ENCODE results near the gene OR4M1.
"Not testable (repeated sequence)": the region's sequence is repeated elsewhere in the genome, so short reads cannot be mapped to it uniquely, and the experiment has no call there.

Gene OR4M1, protein sequence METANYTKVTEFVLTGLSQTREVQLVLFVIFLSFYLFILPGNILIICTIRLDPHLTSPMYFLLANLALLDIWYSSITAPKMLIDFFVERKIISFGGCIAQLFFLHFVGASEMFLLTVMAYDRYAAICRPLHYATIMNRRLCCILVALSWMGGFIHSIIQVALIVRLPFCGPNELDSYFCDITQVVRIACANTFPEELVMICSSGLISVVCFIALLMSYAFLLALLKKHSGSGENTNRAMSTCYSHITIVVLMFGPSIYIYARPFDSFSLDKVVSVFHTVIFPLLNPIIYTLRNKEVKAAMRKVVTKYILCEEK

DNA sequence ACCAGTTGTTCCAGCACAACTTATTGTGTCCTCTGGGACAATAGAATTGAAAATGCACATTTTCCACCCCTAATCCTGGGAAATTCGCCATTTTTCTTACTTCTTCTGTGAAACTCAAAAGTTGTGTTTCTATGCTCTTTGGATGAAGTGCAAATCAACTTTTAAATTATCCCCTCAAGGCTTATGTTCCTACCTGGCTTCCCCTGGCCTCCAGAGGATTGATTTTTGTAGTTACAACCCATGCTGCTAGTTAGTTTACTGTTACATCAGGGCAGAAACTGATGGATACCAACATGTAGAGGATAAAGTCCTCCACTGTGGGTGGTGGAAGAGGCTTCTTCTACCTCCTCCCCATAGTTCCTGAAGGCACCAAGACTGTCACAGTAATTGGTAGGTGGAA is at the start of gene OR4M1:
TSS of gene OR4M1 (plus strand) at position 301 of the 400 bp plus-strand sequence. CDS start 6,819 bp downstream, outside the sequence.
- not testable (repeated sequence) for FAIRE-seq; DNase-seq (ENCODE audit: insufficient read length, low spot score)

DNA sequence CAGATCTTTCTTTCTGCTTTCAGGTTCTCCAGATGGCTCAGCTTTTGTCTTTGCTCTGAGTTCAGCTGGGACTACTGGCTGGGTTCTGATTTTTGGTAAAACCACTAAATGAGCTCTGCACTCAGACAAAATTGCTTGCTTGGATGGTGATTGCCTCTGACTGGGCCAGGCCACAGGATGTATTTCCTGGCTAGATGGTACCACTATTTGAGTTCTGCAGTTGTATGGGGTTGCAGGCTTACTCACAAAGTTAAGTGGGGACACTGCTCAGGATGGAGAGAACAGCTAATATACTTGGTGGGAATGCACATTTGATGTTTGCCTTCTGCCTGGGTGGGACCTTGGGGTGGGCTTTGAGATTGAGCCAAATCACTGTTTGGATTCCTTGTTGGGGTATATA is 43.9 kb upstream of the OR4M1 start:
- FAIRE-seq = no peak

DNA sequence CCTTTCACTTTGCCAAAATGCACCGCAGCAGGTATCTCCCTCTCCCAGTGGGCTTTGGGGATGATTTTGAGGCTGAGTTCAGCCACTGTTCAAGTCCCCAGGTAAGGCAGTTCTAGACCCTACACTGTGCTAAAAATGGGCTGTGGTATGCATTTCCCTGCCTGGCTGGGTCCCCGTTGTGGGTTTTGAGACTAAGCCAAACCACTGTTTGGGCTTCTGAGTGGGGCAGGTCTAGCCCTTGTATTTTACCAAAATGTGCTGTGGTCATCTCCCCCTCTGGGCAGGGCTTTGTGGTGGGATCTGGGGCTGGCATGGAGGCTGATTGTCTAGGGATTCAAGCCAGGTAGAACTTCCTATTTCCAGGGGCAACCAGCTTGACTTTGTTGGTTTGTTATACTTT is 43.5 kb upstream of the OR4M1 start:
- no peak for FAIRE-seq
- DNase-seq (ENCODE audit: insufficient read length, low spot score) = no peak

More for the DNA sequence above, 43.9 kb upstream of the OR4M1 start:
- no peak for DNase-seq (ENCODE audit: insufficient read length, low spot score)

DNA sequence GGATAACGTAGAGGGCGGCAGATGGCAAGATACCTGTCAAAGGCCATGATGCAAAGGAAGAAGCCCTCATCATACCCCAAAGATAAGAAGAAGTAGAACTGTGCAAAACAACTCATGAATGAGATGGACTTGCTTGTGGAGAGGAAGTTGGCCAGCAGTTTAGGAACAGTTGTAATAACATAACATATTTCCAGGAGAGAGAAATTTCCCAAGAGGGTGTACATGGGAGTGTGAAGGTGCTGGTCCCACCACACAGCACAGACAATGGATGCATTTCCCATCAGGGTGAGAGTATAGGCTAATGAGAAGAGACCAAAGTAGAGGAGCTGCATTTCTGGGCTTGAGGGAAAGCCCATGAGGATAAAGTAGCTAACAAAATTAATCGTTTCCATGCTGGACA is 39.4 kb upstream of the OR4M1 start:
- DNase-seq (ENCODE audit: insufficient read length, low spot score); FAIRE-seq: not testable (repeated sequence)

DNA sequence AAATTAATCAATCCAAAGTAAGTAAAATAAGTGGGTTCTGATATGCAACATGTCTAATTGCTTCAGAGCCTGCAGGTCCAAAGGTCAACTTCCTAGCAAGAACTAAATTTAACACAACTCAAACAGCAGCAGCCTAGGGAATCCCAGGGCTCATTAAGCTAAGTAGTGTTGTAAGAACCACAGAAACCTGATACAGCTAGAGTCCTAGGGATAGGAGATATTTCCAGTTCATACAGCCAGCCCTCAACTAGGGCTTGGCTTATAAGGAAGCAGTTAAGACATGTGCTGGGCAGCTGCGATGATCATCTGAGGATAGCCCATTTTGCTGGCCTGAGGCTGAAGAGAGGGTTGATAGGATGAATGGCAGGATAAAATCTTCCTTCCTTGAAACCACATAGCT is 30.0 kb upstream of the OR4M1 start, which contains the start of gene OR4Q3:
TSS of gene OR4Q3 (plus strand) at position 316 of the 400 bp plus-strand sequence.
- FAIRE-seq (peak; percentile 40), DNase-seq (ENCODE audit: insufficient read length, low spot score) (no peak)

DNA sequence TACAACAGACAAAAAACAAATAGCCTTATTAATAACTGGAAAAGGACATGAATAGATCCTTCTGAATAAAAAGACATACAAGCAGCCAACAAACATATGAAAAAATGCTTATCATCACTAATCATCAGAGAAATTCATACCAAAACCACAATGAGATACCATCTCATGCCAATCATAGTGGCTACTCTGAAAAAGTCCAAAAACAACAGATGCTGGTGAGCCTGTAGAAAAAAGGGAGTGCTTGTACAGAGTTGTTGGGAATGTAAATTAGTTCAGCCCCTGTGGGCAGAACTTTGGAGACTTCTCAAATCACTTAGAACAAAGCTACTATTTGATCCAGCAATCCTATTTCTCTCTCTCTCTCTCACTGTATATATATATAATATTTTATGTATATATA is 21.0 kb upstream of the OR4M1 start:
- not testable (repeated sequence) for DNase-seq (ENCODE audit: insufficient read length, low spot score); FAIRE-seq

DNA sequence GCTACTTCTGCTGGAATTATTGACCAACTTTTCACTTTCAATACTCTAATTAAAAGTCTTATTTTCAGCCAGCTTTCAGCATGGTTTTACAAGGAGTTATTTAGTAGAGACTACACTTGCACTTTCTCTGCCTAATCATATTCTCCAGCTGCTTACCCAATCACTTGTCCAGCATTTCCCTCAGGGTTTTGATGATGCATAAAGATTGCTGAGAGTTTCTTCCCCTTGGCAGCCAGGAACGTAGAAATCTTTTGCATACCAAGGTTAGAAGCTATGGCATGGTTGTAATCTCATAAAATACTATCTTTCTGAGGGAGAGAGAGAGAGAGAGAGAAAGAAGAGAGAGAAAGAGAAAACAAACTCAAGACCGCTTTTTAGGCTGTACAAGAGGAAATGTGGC is 19.1 kb upstream of the OR4M1 start:
- DNase-seq (ENCODE audit: insufficient read length, low spot score) = no peak
- no peak for FAIRE-seq

DNA sequence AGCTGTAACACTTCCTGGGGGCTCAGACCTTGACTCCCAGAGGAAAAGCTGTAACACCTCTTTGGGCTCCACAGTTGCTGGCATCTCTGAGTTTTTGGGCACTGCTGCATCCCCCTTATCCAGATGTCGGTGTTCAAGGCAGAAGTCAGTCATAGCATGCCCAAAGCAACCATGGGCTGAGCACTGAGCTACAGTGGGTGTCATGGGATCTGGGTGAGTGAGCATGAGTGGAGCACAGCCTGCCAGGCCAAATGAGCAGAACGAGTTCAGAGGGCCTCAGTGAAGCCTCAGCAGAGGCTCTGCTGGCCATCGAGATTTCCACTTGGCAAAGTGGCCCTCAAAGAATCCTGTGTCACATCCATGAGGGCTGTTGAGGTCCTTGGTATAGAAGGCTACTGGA is 1.8 kb upstream of the OR4M1 start:
- not testable (repeated sequence) for FAIRE-seq; DNase-seq (ENCODE audit: insufficient read length, low spot score)

DNA sequence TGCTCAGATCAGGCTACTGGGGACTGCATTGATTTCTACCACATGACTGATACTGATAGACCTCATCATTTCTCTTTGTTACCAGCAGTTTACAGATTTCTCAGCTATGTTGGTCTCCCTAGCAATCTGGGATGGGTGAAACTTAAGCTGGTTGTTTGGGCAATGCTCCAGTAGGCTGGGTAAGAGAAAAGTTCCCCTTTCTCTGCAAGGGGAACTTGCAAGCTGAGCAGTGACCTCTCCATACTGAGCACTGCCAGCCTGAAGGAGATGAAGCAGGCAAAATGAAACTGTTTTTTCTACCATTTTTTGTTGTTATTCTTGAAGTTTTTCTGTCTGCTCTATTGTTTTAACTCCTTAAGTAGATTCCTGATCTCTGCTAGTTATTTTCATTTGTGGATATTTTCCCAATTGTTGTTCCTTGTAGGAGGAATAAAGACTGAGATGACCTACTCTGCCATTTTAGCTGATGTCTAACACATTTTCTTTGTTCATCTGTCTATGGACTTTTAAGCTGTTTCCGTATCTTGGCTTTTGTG is 1.3 kb upstream of the OR4M1 start:
- FAIRE-seq (no peak), DNase-seq (ENCODE audit: insufficient read length, low spot score) (no peak)

DNA sequence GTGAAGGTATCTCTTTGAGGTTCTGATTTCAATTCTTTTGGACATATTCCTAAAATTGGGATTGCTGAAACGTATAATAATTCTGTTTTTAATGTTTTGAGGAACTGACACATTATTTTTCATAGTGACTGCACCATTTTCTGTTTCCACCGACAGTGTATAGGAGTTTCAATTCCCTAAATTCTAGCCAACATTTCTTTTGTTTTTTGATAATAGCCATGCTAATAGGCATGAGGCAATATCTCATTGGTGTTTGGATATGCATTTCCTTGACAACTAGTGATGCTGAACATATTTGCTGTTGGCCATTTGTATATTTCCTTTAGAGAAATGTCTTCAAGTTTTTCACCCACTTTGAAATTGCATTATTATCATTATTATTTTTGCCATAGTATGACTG is 850 bp upstream of the OR4M1 start:
- not testable (repeated sequence) for FAIRE-seq; DNase-seq (ENCODE audit: insufficient read length, low spot score)

DNA sequence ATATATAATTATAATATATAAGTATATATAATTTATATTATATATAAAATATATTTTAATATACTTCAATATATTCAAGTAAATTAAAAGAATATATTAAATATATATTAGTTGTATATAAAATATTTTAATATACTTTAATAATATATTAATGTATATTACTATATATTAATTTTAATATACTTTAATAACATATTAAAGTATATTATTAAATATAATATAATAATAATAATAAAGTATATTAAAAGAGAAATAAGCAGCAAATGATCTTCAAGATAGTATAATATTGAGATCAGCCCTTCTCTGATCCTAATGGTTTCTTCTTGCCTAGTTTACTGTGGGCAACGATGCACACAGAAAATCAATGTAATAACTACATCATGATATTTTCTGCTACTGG is 2.3 kb downstream of the OR4M1 start:
- no peak for FAIRE-seq
- no peak for DNase-seq (ENCODE audit: insufficient read length, low spot score)

DNA sequence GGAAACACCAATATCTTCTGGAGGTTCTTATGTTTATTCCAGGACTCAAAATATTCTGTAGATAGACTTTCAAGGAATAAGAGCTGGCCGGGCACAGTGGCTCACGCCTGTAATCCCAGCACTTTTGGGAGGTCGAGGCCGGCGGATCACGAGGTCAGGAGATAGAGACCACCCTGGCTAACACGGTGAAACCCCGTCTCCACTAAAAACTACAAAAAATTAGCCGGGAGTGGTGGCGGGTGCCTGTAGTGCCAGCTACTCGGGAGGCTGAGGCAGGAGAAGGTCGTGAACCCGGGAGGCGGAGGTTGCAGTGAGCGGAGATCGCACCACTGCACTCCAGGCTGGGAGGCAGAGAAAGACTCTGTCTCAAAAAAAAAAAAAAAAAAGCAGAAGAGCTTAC is 12.5 kb downstream of the OR4M1 start:
- not testable (repeated sequence) for DNase-seq (ENCODE audit: insufficient read length, low spot score); FAIRE-seq

DNA sequence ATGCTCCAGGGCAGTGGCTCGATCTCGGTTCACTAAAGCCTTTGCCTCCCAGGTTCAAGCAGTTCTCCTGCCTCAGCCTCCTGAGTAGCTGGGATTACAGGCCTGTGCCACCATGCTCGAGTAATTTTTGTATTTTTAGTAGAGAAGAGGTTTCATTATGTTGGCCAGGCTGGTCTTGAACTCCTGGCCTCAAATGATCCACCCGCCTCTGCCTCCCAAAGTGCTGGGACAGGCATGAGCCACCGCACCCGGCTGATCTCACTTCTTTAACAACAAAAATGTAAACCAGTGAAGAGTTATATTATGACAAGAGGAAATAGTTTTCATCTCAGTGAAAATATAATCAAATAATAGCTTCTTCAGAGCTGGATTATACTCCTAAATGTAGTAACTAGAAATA is 14.0 kb downstream of the OR4M1 start:
- not testable (repeated sequence) for DNase-seq (ENCODE audit: insufficient read length, low spot score); FAIRE-seq

DNA sequence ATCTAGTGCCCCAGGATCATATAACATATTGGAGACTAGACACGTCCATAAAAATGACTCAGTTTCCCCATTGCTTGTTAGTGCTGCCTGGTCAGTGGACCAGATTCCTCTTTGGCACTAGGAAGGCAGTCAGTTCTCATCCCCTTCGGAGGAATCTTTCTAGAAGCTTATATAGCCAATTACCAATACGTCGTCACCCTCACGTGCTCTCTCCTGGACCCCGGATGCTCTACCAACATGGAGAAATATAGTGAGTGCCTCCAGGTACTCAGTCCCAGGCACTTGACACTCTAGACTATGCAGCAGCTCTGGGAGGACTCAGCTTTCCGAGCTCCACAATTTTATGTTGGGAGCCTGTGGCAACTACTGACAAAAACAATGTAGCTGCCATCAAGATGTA is 14.8 kb downstream of the OR4M1 start:
- DNase-seq (ENCODE audit: insufficient read length, low spot score); FAIRE-seq: not testable (repeated sequence)

DNA sequence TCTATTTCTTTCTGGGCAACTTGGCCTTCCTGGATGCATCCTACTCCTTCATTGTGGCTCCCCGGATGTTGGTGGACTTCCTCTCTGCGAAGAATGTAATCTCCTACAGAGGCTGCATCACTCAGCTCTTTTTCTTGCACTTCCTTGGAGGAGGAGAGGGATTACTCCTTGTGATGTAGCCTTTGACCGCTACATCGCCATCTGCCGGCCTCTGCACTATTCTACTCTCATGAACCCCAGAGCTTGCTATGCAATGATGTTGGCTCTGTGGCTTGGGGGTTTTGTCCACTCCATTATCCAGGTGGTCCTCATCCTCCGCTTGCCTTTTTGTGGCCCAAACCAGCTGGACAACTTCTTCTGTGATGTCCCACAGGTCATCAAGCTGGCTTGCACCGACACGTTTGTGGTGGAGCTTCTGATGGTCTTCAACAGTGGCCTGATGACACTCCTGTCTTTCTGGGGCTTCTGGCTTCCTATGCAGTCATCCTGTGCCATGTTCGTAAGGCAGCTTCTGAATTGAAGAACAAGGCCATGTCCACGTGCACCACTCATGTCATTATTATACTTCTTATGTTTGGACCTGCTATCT is 23.3 kb downstream of the OR4M1 start:
- not testable (repeated sequence) for FAIRE-seq; DNase-seq (ENCODE audit: insufficient read length, low spot score)

DNA sequence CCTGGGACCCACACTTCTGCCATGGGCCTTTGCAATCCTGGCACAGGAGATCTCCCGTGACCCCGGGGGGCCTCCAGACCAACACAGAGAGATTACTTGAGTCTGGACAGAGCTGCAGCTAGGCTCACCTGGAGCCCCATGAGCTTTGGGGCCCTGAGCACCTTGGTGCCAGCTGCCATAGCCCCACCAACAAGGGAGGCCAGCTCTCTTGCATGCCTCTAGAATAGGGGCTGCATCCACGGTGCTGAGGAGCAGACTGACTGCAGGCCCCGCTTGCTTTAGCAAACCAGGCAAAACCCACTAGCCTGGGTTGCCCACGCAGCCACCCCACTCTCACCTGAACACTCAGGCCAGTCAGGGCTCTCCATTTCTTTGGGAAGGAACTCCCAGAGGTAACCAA is 26.6 kb downstream of the OR4M1 start:
- FAIRE-seq = no peak
- no peak for DNase-seq (ENCODE audit: insufficient read length, low spot score)

DNA sequence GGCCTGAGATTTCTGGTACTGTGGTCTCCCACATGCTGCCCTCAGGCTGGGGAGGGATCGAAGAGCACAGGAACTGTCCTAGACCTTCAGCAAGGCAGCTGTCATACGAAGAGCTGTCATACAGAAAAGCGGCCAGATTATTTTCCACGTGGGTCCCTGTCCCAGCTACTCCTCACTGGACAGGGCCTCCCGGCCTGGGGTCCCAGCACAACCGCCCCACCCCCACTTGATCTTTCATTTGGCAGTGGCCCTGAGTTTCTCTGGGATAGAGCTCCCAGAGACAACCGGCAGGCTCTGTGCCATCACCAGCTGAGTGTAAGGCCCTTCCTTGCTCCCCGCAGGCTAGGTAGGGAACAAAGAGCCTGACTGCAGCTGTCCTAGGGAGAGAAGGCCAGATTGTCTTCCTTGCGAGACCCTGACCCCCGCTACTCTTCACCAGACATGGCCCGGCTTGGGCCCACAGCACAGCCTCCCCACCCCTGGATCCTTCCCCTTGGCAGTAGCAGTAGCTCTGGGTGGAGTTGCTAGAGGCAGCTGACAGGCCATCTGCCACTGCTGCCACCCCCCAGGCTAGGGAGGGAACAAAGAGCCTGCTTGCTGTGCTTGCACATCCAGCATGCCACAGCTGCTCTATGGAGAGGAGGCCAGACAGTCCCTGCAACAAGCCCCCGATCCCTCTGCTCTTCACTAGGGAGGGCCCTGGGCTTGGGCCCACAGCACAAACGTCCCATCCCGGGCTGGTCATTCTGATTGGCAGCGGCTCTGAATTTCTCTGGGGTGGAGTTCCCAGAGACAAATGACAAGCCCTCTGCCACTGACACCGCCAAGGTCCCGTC is 27.2 kb downstream of the OR4M1 start:
- FAIRE-seq (no peak), DNase-seq (ENCODE audit: insufficient read length, low spot score) (no peak)

DNA sequence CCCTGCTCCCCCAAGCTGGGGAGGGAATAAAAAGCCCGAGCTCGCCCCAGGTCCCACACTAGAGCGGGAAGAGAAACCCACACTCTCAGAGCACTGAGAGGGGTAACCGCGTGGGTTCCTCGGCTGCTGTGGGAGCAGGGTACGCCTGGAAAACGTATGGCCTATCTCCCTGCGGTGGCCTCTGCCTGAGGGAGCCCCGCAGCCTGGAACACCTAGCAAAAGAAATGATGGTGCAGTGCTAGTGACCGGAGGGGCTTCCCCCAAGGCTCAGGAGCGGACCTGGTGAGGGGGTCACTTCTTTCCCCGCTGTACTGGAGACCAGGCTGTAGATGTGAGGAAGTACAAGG is 27.8 kb downstream of the OR4M1 start:
- FAIRE-seq = no peak
- DNase-seq (ENCODE audit: insufficient read length, low spot score) = no peak

DNA sequence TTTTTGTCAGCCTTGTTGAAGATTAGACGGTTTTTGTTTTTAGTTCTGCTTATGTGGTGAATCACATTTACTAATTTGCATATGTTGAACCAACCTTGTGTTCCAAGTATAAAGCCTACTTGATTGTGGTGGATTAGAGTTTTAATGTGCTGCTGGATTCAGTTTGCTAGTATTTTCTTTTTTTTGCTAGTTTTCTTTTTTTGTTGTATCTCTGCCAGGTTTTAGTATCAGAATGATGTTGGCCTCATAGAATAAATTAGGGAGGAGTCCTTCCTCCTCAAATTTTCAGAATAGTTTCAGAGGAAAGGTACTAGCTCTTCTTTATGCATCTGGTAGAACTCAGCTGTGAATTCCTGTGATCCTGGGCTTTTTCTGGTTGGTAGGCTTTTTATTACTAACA is 30.2 kb downstream of the OR4M1 start, which contains the start of gene OR4N2:
TSS of gene OR4N2 (plus strand) at position 301 of the 400 bp plus-strand sequence. CDS start 23,679 bp downstream, outside the sequence.
- DNase-seq (ENCODE audit: insufficient read length, low spot score); FAIRE-seq: not testable (repeated sequence)

DNA sequence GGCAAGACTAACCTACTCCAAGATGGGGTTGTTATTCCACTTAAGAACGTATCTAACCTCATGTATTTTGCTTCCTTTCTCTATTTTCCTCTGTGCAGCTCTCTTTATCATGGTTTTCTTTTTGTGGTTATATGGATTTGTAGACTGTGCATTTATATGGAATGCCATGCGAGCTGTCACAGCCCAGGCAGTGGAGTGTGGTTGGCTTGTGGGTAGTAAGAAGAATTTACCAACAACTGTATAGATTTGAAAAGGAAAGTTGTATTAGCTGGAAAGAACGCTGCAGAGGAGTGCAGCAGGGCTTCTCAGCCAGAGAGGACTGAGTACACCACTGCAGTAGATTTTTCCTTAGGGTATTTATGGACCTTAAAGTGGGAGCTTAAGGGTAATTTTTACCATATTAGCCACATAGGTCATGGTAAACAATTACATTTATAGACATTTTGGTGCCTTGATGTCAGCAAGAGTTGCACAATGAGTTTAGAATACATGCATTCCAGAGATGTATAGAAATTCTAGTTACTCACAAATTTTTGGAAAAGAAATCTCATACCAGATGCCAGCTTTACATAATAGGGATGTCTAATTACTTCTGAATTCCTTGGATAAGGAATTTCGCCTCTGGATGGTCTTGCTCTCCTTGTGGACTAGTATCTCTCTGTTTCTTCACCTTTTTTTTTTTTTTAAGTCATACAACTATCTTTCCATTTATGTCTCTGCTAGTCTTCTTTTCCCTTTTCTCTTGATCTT is 40.0 kb downstream of the OR4M1 start:
- not testable (repeated sequence) for DNase-seq (ENCODE audit: insufficient read length, low spot score); FAIRE-seq
